ENCODE data around the gene SFXN2.

- TF ChIP-seq CTCF (IDR thresholded peaks at IDR 0.05) (no peak), EP300 (IDR thresholded peaks at IDR 0.05) (no peak)
Observed at GRCh38 chr10:102681696-102682095, 32.7 kb upstream of the SFXN2 start.

Data from tibial nerve (tissue), 4 donors.